Activated B cell treated with CpG ODN at 0.5 μM for 24 hours (primary cell): ENCODE data around the gene SOCS3. TPM values are rescaled to one million over a fixed set of nuclear protein-coding genes. Genes with fewer than 3 reads are reported as not detected.

Experiments used
- ATAC-seq: fragments of 200-7000 bp; cut with Tn5 transposase; one replicate; pipeline ENCODE4 v1.10.0; 2021; ENCODE audit warnings: low read depth, mild to moderate bottlenecking, moderate library complexity
- CTCF ChIA-PET: fragments of 350-600 bp; sonication (Branson Sonifier 250); formaldehyde crosslinking; loops from one replicate; lab custom pipeline; 2021; ENCODE audit warnings: antibody characterized with exemption; lab: Charles Lee
- POLR2A ChIA-PET: fragments of 350-600 bp; sonication (Branson Sonifier 250); formaldehyde crosslinking; loops from one replicate; lab custom pipeline; 2021; ENCODE audit warnings: antibody characterized with exemption; lab: Charles Lee
- DNase-seq: peaks from one replicate; pipeline ENCODE4 v3.0.0; 2022
- H3K27ac Mint-ChIP-seq: one replicate; pipeline ENCODE4 v1.8.0; 2020; ENCODE audit warnings: mixed read lengths
- H3K27me3 Mint-ChIP-seq: one replicate; pipeline ENCODE4 v1.8.0; 2021; ENCODE audit warnings: mixed read lengths
- H3K36me3 Mint-ChIP-seq: one replicate; pipeline ENCODE4 v1.8.0; 2021; ENCODE audit warnings: low read depth, mixed read lengths
- H3K4me1 Mint-ChIP-seq: one replicate; pipeline ENCODE4 v1.8.0; 2021; ENCODE audit warnings: mixed read lengths
- H3K4me3 Mint-ChIP-seq: one replicate; pipeline ENCODE4 v1.8.0; 2020; ENCODE audit warnings: mild to moderate bottlenecking, mixed read lengths
- H3K9me3 Mint-ChIP-seq: one replicate; pipeline ENCODE4 v1.8.0; 2020; ENCODE audit warnings: mixed read lengths
- intact Hi-C: fragments of 100-400 bp; cut with micrococcal nuclease; formaldehyde crosslinking; loops from one replicate; pipeline ENCODE4 v1.15.1; 2024
- total RNA-seq: library from RNA; stranded (reverse); gene quantifications from 2 replicates; pipeline ENCODE4 v1.2.3, GENCODE V29; 2022
- TF ChIP-seq, protein P1 (sequence below): fragments of 200-600 bp; IDR thresholded peaks from one replicate; pipeline ENCODE4 v1.8.0; 2022; ENCODE audit warnings: antibody characterized with exemption, mild to moderate bottlenecking

SOCS3 gene
- total RNA-seq, 1 donor from 2014 or later, result 79.9 TPM

- ChIA-PET POLR2A (interaction anchor here (0.5 to 1.3 kb wide), 4 partner anchors 10 to 58 kb away, joined by 3 to 5 read pairs (median 4); no protein-coding TSS in a partner anchor), CTCF (no interaction called here)
- H3K27me3 Mint-ChIP-seq, result peaks cover 7% of the 10 kb centered on the region
- H3K4me3 Mint-ChIP-seq, result no peak overlapping the region
- intact Hi-C loops, result no loop called here
- no peaks in the 10 kb centered on the region for H3K9me3 Mint-ChIP-seq
- TF ChIP-seq, protein P1, sequence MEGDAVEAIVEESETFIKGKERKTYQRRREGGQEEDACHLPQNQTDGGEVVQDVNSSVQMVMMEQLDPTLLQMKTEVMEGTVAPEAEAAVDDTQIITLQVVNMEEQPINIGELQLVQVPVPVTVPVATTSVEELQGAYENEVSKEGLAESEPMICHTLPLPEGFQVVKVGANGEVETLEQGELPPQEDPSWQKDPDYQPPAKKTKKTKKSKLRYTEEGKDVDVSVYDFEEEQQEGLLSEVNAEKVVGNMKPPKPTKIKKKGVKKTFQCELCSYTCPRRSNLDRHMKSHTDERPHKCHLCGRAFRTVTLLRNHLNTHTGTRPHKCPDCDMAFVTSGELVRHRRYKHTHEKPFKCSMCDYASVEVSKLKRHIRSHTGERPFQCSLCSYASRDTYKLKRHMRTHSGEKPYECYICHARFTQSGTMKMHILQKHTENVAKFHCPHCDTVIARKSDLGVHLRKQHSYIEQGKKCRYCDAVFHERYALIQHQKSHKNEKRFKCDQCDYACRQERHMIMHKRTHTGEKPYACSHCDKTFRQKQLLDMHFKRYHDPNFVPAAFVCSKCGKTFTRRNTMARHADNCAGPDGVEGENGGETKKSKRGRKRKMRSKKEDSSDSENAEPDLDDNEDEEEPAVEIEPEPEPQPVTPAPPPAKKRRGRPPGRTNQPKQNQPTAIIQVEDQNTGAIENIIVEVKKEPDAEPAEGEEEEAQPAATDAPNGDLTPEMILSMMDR, result no peak
- no peak for DNase-seq
- H3K4me1 Mint-ChIP-seq, result peaks cover 5% of the 10 kb centered on the region
- no peak for ATAC-seq
- no peak overlapping the region for H3K27ac Mint-ChIP-seq
- H3K36me3 Mint-ChIP-seq, result no peaks in the 10 kb centered on the region
Measured at GRCh38 chr17:78369791-78370381, 10.0 kb upstream of the SOCS3 start.

DNA sequence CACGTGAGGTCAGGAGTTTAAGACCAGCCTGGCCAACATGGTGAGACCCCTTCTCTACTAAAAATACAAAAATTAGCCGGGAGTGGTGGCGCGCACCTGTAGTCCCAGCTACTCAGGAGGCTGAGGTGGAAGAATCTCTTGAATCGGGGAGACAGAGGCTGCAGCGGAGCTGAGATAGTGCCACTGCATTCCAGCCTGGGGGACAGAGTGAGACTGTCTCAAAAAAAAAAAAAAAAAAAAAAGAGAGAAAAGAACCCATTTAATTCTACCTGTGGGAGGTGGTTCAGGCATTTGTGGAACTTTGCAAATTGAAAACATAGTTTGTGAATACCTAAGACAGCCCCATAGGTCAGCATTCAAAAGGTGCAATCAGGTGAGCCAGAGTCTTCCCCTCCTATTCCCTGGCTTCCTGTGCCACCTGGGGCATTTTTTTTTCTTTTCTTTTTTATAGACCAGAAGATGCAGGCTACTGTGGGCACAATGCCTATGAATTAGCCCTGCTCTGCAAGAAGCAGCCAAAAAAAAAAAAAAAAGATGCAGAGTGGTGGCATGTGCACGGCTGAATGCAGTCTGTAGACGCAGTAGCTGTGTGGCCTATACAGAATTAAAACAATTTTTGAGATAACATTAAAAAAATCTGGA lies 9.1 kb upstream of the SOCS3 start:
- TF ChIP-seq, protein P1, result no peak
- Mint-ChIP-seq H3K36me3 (no peaks in the 10 kb centered on the region), H3K4me3 (no peak overlapping the region), H3K4me1 (peaks cover 8% of the 10 kb centered on the region), H3K9me3 (no peaks in the 10 kb centered on the region), H3K27me3 (peaks cover 7% of the 10 kb centered on the region), H3K27ac (no peak overlapping the region)
- ChIA-PET CTCF (interaction anchor here (1.1 kb wide), 1 partner anchor 53 kb away, joined by 3 read pairs; no protein-coding TSS in a partner anchor), POLR2A (no interaction called here)
- ATAC-seq, result no peak
- DNase-seq, result no peak
- intact Hi-C loops, result no loop called here

DNA sequence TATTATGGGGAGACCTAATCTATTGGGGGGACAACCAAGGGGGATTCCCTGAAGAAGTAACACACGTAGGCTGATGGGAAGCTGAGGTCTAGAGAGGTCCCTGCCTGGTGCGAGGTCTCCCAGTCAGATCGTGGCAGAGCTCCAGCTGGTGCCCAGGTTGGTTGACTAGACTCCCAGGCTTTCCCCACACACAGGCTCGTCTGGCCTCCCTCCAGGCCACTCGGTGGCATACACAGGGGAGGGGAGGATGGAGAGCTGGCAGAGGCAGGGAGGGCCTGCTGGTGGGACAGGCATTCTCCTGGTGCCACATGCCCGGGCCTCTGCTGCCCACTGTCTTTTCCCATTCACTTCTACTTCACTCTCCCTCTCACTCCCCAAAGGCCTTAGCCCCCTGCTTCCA lies 8.5 kb upstream of the SOCS3 start:
- ATAC-seq (no peak), DNase-seq (no peak)
- POLR2A ChIA-PET, result interaction anchor here (0.6 kb wide), 1 partner anchor 44 kb away, joined by 9 read pairs; no protein-coding TSS in a partner anchor
- H3K4me3 Mint-ChIP-seq, result no peak overlapping the region
- H3K36me3 Mint-ChIP-seq, result no peaks in the 10 kb centered on the region
- intact Hi-C loops, result no loop called here
- H3K4me1 Mint-ChIP-seq, result peaks cover 8% of the 10 kb centered on the region
- no peaks in the 10 kb centered on the region for H3K9me3 Mint-ChIP-seq
- CTCF ChIA-PET, result interaction anchor here (1.1 kb wide), 1 partner anchor 53 kb away, joined by 3 read pairs; no protein-coding TSS in a partner anchor
- peaks cover 11% of the 10 kb centered on the region for H3K27me3 Mint-ChIP-seq
- TF ChIP-seq, protein P1, result no peak
- H3K27ac Mint-ChIP-seq, result no peak overlapping the region

- no peak for ATAC-seq
- TF ChIP-seq, protein P1, result no peak
- H3K4me1 Mint-ChIP-seq, result peaks cover 8% of the 10 kb centered on the region
- H3K36me3 Mint-ChIP-seq, result no peaks in the 10 kb centered on the region
- intact Hi-C loops, result no loop called here
- POLR2A ChIA-PET, result no interaction called here
- H3K27me3 Mint-ChIP-seq, result peaks cover 13% of the 10 kb centered on the region
- no peaks in the 10 kb centered on the region for H3K9me3 Mint-ChIP-seq
- H3K27ac Mint-ChIP-seq, result no peak overlapping the region
- DNase-seq, result no peak
- no peak overlapping the region for H3K4me3 Mint-ChIP-seq
- CTCF ChIA-PET, result no interaction called here
Measured at GRCh38 chr17:78367193-78367592, 7.3 kb upstream of the SOCS3 start.

GRCh38 chr17:78366109-78366848 lies 6.4 kb upstream of the SOCS3 start:
- H3K4me1 Mint-ChIP-seq, result peaks cover 8% of the 10 kb centered on the region
- ChIA-PET POLR2A (interaction anchor here (0.6 kb wide), 1 partner anchor 50 kb away, joined by 5 read pairs; no protein-coding TSS in a partner anchor), CTCF (no interaction called here)
- ATAC-seq (peak; percentile 34), DNase-seq (no peak)
- H3K27me3 Mint-ChIP-seq, result peaks cover 13% of the 10 kb centered on the region
- no peak overlapping the region for H3K27ac Mint-ChIP-seq
- intact Hi-C loops, result no loop called here
- no peak overlapping the region for H3K4me3 Mint-ChIP-seq
- H3K9me3 Mint-ChIP-seq, result no peaks in the 10 kb centered on the region
- TF ChIP-seq, protein P1, result no peak
- H3K36me3 Mint-ChIP-seq, result no peaks in the 10 kb centered on the region
